HG02973 (cell line): Measurements from ENCODE around the gene SNRPD3.

Experiments
- ATAC-seq: cut with Tn5 transposase; IDR thresholded peaks from one replicate; pipeline ENCODE4 v1.9.1; 2021; ENCODE audit warnings: moderate library complexity; ENCODE audit not compliant: unreplicated experiment

SNRPD3 gene

GRCh38 chr22:24565077-24565476 is 9.3 kb downstream of the SNRPD3 start:
- ATAC-seq = no peak

- no peak for ATAC-seq
Observed at GRCh38 chr22:24566899-24567511, 11.2 kb downstream of the SNRPD3 start.

GRCh38 chr22:24567668-24568067 is 11.9 kb downstream of the SNRPD3 start:
- no peak for ATAC-seq

GRCh38 chr22:24571266-24571665 is 15.5 kb downstream of the SNRPD3 start:
- no peak for ATAC-seq

GRCh38 chr22:24576778-24577177 is 21.0 kb downstream of the SNRPD3 start:
- no peak for ATAC-seq

GRCh38 chr22:24578355-24579257 is 22.8 kb downstream of the SNRPD3 start:
- ATAC-seq = no peak

GRCh38 chr22:24579258-24579601 is 23.4 kb downstream of the SNRPD3 start:
- no peak for ATAC-seq

GRCh38 chr22:24580276-24580675 is 24.5 kb downstream of the SNRPD3 start:
- ATAC-seq = no peak

- ATAC-seq = no peak
Observed at GRCh38 chr22:24582056-24582814, 26.4 kb downstream of the SNRPD3 start.

GRCh38 chr22:24583221-24584165 is 27.7 kb downstream of the SNRPD3 start:
- no peak for ATAC-seq

- ATAC-seq = no peak
Observed at GRCh38 chr22:24584166-24584790, 28.5 kb downstream of the SNRPD3 start.

GRCh38 chr22:24584871-24585411 is 29.1 kb downstream of the SNRPD3 start:
- ATAC-seq = no peak

GRCh38 chr22:24585461-24585860 is 29.7 kb downstream of the SNRPD3 start:
- ATAC-seq = no peak

GRCh38 chr22:24585927-24586546 is 30.2 kb downstream of the SNRPD3 start:
- no peak for ATAC-seq

- no peak for ATAC-seq
Observed at GRCh38 chr22:24587251-24587650, 31.5 kb downstream of the SNRPD3 start.

GRCh38 chr22:24587948-24588347 is 32.1 kb downstream of the SNRPD3 start:
- ATAC-seq = no peak

- no peak for ATAC-seq
Observed at GRCh38 chr22:24588381-24588756, 32.6 kb downstream of the SNRPD3 start.

GRCh38 chr22:24588757-24589481 is 33.1 kb downstream of the SNRPD3 start:
- no peak for ATAC-seq

GRCh38 chr22:24589518-24590030 is 33.8 kb downstream of the SNRPD3 start:
- no peak for ATAC-seq
